ENCODE results near the gene EIF4E1B.

DNA sequence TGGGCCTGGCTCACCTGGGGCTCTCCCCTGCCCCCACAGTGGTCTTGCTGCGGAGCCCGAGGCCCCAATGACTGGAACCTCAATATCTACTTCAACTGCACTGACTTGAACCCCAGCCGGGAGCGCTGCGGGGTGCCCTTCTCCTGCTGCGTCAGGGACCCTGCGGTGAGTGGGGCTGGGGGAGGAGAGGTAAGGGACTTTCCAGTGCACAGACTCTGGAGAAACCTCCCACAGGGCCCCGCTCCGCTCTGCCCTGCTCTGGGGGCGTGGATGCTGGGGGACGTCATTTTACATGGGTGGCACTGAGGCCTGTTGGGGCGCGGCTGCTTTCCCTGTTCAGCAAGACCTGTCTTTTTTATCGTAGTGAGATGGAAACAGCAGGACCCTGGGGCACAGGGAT lies 24.4 kb downstream of the EIF4E1B start:
- TF ChIP-seq EP300 (IDR thresholded peaks at IDR 0.05) = no peak
- TF ChIP-seq, protein P1, sequence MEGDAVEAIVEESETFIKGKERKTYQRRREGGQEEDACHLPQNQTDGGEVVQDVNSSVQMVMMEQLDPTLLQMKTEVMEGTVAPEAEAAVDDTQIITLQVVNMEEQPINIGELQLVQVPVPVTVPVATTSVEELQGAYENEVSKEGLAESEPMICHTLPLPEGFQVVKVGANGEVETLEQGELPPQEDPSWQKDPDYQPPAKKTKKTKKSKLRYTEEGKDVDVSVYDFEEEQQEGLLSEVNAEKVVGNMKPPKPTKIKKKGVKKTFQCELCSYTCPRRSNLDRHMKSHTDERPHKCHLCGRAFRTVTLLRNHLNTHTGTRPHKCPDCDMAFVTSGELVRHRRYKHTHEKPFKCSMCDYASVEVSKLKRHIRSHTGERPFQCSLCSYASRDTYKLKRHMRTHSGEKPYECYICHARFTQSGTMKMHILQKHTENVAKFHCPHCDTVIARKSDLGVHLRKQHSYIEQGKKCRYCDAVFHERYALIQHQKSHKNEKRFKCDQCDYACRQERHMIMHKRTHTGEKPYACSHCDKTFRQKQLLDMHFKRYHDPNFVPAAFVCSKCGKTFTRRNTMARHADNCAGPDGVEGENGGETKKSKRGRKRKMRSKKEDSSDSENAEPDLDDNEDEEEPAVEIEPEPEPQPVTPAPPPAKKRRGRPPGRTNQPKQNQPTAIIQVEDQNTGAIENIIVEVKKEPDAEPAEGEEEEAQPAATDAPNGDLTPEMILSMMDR (IDR thresholded peaks at IDR 0.05) = no peak
- no peak for TF ChIP-seq POLR2A (IDR thresholded peaks at IDR 0.05)
